Measurements from ENCODE around the gene P2RY11.

P2RY11 gene

DNA sequence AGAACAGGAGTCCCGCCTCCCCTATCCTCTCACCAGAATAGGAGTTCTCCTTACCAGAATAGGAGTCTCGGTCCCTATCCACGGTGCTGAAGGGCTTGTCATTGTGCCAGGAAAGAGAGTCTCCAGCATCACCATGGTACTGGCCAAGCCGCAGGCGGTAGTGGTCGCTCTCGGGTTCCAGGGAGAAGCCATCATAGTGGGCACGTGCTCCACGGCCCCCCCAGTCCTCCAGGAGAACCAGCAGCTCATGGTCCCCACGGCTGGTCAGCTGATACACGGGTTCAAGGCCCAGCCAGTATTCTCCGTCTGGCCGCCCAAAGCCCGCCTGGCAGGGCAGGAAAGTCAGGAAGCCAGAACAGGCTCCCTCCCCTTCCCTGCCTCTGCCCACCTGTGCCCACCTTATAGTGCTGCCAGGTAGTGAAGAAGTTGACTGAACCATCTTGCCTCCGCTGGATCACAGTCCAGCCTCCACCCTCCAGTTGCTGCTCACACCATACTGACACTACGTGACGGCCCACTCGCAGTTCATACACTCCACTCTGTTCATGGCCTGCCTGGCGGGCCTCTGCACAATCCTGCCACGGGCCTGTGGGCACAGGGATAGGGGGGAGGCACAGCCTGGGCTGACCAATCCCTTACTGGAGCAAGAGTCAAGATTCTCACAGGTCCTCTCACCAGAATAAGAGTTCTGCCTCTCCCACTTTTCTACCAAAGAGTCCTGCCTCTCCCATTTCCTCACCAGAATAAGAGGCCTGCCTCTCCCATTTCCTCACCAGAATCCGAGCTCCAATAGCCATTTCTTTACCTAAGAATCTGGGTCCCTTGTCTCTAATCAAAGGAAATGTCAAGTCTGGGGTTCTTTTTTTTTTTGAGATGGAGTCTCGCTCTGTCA lies 18.0 kb upstream of the P2RY11 start:
- DNase-seq: no peak

DNA sequence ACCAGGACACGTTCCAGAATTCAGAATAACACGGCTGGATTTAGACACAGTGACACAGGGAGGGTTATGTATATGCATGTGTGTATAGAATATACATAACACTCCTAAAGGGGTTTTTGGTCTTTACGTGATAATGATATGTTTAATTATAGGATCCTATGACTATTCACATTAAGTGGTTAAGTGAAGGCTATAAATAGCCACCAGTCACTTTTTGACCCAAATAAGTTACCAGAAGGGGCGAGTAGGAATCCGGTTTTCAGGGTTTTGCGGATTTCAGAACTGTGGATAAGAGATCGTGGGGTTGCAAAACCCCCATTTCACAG lies 15.9 kb upstream of the P2RY11 start:
- DNase-seq: no peak

DNA sequence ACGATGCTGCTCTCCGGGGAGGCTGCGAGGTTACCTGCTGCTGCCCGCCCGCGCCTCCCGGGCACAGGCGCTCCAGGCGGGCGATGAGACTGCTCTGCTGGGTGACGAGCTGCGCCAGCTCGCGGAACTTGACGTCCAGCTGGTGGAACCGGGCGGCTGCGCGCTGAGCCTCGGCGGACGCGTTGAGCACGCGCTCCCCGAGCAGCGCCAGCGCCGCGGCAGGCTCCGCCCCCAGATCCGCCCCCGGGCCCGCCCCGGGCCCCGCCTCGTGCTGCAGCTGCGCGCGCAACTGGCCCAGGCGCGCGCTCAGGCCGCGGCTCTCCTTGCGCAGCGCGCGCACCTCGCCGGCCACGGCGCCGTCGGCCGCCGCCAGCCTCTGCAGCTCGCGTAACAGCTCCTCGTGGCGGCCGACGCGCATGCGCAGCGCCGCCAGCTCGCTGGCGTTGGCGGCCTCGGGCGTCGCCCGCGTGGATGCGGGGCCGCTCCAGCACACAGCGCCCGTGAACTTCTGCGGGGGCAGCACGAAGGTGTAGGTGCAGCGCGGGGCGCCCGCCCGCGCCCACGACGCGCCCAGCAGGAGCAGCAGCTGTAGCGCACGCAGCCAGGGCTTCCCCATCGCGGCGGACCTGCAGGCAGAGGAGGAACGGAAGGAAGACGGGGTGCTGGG lies 15.4 kb upstream of the P2RY11 start:
- DNase-seq: peak; percentile 94

DNA sequence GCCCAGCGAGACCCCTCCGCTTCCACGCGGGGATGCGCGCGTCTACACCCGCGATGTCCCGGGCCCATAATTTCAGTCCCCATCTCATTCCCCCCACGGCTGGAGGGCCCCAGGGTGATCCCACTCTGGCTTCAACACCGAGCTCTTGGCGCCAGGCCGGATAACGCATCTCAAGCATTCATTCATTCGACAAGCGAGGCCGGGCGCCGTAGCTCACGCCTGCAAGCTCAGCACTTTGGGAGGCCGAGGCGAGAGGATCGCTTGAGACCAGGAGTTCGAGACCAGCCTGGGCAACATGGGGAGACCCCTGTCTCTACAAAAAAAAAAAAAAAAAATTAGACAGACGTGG lies 14.9 kb upstream of the P2RY11 start:
- no peak for DNase-seq

DNA sequence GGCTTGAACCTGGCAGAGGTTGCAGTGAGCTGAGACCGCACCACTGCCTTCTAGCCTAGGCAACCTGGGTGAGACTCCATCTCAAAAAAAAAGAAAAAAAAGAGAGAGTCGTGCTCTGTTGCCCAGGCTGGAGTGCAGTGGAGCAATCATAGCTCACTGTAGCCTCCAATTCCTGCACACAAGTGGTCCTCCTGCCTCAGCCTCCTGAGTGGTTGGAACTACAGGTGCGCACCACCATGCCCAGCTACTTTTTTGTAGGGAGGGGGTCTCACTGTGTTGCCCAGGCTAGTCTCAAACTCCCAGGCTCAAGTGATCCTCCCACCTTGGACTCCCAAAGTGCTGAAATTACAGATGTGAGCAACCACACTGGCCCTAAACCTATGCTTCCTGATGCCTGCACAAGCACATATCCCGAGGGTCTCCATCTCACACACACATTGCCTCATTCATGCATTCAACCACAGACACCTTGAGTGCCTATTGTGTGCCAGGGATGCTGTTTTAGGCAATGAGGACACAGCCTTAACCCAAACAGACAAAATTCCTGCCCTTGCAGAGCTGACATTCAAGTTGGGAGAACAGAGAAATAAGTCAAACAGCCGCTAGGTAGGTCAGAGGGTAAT lies 11.2 kb upstream of the P2RY11 start:
- no peak for DNase-seq

DNA sequence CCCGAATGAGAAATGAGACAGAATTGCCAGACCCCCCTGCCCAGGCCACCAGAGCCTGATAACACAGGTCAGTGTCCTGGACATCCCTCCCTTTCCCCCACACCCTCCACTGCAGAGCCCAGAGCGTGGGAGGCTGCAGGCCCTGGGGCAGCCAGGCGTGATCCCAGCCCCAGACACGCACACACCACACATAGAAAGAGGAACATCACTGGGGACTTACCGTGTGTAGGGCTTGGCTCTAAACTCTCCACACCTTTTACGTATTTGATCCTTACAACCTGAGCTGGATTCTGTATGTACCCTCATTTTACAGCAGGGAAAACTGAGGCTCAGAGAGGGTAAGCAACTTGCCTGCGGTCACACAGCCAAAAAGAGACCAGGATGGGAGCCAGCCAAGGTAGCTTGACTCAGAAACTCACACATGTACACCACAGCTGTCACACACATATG lies 8.7 kb upstream of the P2RY11 start:
- DNase-seq: no peak

DNA sequence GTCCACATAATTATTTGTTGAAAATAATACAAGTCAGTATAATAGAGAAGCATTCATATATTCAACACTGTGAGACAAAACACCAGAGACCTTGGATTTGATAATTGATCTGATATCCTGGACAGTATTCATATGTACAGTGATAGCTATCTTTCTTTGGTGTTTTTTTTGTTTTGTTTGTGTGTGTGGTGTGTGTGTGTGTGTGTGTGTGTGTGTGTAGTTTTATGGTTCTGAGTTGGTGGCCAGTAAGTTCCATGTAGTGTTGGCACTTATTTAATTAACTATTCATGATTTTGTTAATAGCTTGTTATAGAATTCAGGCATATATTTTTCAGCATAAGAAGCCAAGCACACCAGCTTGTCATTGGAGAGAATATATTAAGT lies 7.4 kb upstream of the P2RY11 start:
- no peak for DNase-seq

DNA sequence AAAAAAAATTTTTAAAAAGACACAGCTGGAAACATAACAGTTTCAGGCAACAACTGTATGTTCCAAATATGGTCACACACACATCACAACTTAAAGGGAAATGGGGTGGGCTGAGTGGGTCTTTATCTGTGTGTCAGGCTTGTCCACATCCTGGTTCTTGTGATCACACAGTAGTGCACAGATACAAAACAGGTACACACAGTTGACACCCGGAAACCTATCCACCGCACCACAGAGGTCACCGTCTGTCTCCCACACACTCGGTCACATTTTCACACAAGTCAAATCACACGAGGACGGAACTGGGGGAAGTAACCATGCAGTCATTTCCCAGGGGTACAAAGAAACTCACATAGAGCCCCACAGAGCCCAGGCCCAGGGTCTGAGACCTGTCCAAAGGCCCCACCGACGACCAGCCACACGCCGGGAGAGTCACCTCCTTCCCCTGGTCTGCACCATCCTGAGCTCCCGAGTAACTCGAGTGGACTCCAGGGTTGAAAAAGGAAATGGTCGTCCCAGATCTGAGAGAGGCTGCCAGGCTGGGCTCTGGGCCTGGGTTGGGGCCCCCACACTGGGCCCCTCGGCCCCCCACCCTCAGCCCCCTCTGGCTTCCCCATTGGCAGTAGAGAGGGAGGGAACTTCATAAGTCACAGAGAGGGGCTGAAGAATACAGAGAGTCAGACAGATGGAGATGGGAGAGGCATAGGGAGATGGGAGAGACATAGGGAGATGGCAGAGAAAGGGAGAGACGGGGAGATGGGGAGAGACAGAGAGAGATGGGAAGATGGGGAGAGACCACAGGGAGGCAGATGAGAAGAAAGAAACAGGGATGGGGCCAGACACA lies 6.6 kb upstream of the P2RY11 start:
- DNase-seq: peak; percentile 78

DNA sequence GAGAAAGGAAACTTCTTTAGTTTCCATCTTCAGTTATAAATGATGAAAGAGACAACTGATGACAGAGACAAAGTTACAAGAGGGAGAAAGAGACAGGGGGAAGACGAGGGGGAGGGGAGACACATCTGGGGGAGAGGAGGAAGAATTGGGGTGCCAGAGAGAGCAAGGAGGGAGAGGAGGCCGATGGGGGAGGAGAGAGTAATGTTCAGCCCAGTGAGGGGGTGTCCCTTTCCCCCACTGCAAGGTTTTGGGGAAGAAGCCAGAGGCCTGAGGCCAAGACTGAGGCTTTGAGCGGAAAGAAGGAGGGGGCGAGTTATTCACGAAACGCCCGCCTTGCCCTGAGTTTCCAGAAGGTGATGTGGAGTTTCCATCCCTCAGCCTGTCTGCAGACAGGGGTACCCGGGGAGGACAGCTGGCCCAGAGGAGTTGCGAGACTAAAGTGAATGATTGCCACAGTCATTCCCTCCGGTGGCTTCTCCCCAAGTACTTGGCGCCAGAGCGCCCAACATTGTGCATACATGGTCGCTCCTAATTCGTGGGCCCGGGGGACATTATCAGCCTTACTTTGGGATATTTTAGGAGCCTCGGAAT lies 5.9 kb upstream of the P2RY11 start:
- DNase-seq: peak; percentile 92

DNA sequence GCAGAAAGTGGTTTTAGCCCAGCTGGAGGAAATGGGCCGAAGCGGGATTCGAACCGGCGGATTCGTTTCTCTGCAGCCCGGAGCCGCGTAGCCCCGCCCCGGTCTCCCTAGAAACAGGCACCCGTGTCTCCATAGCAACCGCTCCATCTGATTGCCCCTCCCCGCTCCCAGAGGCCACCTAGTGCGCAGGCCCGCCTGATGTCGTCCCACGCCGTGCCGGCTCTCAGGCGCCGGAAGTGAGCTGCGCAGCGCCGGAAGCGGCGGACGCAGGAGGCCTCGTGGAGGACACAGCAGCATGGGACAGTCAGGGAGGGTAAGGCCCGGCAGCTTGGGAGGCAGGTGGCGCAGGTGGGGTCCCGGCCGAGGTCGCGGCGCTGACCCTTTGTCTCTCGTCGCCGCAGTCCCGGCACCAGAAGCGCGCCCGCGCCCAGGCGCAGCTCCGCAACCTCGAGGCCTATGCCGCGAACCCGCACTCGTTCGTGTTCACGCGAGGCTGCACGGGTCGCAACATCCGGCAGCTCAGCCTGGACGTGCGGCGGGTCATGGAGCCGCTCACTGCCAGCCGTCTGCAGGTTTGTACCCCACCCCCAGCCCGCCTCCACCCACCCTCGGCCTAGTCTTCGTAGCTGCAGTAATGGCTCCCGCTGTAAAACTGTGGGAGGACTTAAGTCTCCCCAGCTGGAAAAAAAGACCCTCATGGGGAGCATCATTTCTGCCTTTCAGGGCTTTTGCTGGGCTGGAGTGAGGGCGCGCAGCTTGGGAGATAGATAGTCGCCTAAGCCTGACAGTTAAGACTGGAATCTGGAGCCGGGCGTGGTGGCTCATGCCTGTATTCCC lies 5.2 kb upstream of the P2RY11 start, which contains the start of gene PPAN:
TSS of gene PPAN (plus strand) at position 263 of the 837 bp plus-strand sequence. CDS start at position 296, 33 bp downstream.
- DNase-seq: peak; percentile 99

DNA sequence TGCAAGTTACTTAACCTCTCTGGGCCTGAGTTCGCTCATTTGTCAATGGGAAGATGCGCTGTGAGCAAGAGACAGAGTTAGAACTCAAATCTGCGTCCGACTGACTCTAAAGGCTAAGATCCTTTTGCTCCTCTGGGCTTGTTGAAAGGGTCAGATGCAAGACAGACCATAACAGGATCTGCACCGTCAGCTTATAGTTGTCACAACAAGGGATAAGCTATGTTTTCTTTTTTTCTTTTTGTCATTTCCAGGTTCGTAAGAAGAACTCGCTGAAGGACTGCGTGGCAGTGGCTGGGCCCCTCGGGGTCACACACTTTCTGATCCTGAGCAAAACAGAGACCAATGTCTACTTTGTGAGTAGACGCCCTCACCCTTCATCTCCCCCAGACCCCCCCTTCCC lies 4.2 kb upstream of the P2RY11 start:
- no peak for DNase-seq

DNA sequence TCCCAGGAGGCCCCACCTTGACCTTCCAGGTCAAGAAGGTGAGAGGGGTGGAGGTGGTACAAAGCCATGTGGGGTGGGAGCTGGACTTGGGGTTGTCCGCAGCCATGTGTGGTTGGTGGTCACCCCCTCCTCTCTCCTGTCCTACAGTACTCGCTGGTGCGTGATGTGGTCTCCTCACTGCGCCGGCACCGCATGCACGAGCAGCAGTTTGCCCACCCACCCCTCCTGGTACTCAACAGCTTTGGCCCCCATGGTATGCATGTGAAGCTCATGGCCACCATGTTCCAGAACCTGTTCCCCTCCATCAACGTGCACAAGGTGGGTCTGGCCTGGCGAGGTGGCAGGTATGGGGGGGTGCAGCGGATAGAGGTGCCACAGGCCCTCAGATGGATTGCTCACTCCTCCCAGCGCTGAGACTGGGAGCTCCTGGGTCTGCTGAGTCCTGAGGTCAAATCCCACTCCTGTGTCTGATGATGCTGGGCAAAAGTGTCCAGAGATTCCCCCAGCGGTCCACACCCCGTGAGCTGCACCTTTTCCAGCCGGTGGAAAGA lies 3.6 kb upstream of the P2RY11 start:
- DNase-seq: no peak

DNA sequence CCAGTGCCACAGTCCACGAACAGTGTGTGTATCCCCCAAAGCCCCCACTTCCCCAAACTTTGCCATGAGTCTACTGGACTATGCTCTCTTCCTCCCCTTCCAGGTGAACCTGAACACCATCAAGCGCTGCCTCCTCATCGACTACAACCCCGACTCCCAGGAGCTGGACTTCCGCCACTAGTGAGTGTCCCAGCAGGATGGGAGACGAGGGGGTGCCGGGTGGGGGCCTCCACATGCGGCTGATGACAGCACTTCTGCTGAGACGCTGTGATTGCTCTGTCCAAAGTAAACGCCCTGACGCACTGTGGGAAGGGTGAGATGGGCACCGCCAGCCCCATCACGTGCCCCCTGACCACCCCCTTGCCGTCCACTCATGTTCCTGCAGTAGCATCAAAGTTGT lies 2.0 kb upstream of the P2RY11 start:
- no peak for DNase-seq

DNA sequence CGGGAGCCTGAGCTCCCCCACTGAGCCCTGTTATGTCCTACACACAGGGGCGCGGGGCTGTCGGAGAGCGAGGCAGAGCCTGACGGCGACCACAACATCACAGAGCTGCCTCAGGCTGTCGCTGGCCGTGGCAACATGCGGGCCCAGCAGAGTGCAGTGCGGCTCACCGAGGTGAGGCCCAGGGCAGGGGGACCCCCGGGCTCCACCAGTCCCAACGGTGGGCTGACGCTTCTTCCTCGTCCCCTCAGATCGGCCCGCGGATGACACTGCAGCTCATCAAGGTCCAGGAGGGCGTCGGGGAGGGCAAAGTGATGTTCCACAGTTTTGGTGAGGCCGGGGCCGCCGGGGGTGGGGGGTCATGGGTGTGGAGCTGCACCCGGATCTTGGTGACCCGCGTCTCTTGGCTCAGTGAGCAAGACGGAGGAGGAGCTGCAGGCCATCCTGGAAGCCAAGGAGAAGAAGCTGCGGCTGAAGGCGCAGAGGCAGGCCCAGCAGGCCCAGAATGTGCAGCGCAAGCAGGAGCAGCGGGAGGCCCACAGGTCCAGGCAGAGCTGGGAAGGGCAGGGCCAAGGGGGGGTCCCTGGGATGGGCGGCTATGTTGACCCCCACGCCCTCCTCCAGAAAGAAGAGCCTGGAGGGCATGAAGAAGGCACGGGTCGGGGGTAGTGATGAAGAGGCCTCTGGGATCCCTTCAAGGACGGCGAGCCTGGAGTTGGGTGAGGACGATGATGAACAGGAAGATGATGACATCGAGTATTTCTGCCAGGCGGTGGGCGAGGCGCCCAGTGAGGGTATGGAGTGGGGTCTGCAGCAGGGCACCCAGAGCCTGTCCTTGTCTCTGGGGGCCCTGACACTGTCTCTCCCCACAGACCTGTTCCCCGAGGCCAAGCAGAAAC lies 1.2 kb upstream of the P2RY11 start:
- no peak for DNase-seq

DNA sequence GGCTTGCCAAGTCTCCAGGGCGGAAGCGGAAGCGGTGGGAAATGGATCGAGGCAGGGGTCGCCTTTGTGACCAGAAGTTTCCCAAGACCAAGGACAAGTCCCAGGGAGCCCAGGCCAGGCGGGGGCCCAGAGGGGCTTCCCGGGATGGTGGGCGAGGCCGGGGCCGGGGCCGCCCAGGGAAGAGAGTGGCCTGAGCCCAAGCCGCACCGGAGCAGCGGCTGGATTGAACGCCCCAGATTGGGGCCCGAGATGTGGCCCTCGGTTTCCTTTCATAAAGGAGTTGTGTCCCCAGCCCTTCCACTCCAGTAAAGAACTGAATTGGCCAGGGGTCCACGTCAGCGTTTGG lies 548 bp upstream of the P2RY11 start:
- DNase-seq: no peak

DNA sequence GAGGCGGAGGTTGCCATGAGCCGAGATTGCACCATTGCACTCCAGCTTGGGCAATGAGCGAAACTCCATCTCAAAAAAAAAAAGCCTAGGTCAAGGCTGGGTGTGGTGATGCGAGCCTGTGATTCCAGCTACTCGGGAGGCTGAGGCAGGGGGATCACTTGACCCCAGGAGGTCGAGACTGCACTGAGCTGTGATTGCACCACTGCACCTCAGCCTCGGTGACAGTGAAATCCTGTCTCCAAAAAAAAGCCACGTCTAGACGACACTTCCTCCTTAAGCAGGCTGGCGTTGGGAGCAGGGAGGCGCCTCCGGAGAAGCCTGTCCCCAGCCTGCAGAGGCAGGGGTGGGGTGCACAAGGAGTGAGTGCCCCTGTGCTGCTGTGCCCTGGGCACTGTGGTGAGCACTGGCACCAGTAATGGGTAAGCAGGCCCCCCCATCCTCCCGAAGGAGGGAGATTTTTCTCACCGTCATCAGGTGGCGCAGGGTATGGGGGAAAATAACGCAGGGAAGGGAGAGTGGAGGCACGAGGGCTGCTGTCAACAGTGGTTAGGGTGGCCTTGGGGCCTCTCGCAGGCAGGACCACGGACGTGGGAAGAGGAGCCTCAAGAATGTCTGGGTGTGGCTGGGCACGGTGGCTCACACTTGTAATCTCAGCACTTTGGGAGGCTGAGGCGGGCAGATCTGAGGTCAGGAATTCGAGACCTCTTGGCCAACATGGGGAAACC lies 706 bp downstream of the P2RY11 start:
- no peak for DNase-seq

DNA sequence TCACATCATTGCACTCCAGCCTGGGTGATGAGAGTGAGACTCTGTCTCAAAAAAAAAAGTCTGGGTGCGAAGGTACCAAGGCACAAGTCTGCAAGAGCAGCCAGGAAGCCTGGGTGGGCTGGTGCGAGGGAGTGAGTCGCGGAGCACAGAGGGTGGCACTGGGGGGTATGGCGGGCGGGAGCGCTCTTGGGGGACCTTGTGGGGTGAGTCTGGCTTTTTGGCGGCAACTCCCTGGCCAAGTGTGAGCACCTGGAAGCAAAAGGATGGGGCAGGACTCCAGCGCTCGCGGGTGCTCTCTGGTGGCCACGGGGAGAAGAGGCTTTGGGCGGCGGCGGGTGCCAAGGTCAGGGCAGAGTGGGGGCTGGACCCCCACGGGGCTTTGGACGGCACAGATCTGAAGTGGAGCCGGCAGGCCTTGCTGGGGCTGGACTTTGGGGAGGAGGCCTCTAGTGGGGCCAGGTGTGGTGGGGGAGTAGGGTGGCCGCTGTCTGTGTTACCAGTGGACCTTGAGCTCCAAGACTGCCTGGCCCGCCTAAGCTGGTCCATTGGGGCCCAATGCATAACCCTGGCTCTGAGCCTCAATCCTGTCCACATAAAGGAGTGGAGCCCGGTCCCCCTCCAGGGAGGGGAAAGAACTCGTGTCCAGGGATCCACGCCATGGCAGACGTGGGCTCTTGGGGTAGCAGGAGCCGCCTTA lies 1.6 kb downstream of the P2RY11 start:
- peak; percentile 61 for DNase-seq

DNA sequence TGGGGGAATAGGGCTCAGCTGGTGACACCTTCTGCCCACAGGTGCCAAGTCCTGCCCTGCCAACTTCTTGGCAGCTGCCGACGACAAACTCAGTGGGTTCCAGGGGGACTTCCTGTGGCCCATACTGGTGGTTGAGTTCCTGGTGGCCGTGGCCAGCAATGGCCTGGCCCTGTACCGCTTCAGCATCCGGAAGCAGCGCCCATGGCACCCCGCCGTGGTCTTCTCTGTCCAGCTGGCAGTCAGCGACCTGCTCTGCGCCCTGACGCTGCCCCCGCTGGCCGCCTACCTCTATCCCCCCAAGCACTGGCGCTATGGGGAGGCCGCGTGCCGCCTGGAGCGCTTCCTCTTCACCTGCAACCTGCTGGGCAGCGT lies 2.1 kb downstream of the P2RY11 start:
- DNase-seq: peak; percentile 36
